Psoas muscle (tissue), 8 donors: ENCODE measurements around the gene TXNDC5. TPM values are rescaled to one million over a fixed set of nuclear protein-coding genes. Genes with fewer than 3 reads are reported as not detected.
A peak's percentile ranks its signal among the peaks of the same experiment; 100 is the strongest.

Source experiments
- ATAC-seq, 4 donors: fragments of 200-7000 bp; cut with Tn5 transposase; one replicate each; pipeline ENCODE4 v1.9.1; 2020; ENCODE audit warnings: moderate library complexity in 3 of 4, mild to moderate bottlenecking in 2 of 4
- DNase-seq, 2 donors: peaks; one replicate each; pipeline ENCODE4 v3.0.0-alpha.2; 2020
- H3K27ac ChIP-seq: fragments of 200-600 bp; one replicate; pipeline ENCODE4 v1.8.0; 2022
- H3K27me3 ChIP-seq, 3 donors: fragments of 200-600 bp in 1 of 3; one replicate each; pipeline versions ENCODE4 v1.6.1 to v1.8.0; 2013 to 2022; ENCODE audit warnings: low read length in 2 of 3, mild to moderate bottlenecking in 2 of 3, moderate library complexity in 1 of 3; ENCODE audit not compliant: insufficient read depth in 3 of 3
- H3K36me3 ChIP-seq, 2 donors: fragments of 200-600 bp in 1 of 2; one replicate each; pipeline versions ENCODE4 v1.6.1 to v1.8.0; 2013 to 2022; ENCODE audit warnings: low read depth in 1 of 2, mild to moderate bottlenecking in 1 of 2, moderate library complexity in 1 of 2; ENCODE audit not compliant: insufficient read depth in 1 of 2
- H3K4me1 ChIP-seq: fragments of 200-600 bp; one replicate; pipeline ENCODE4 v1.8.0; 2022
- H3K4me3 ChIP-seq: fragments of 200-600 bp; one replicate; pipeline ENCODE4 v1.8.0; 2022; ENCODE audit warnings: mild to moderate bottlenecking
- H3K9me3 ChIP-seq: fragments of 200-600 bp; one replicate; pipeline ENCODE4 v1.8.0; 2022
- CTCF ChIP-seq: fragments of 200-600 bp; IDR thresholded peaks from one replicate; pipeline ENCODE4 v1.8.0; 2022; ENCODE audit warnings: antibody characterized with exemption
- WGBS, 3 donors: extraction: QIAGEN DNeasy Blood & Tissue Kit; methylation state at CpG; one replicate each; pipeline versions ENCODE4 v1.1.6 to v1.1.7; 2013; 5-methylcytosine and 5-hydroxymethylcytosine counted together
- intact Hi-C, 2 donors: fragments of 100-400 bp; cut with DNase I; formaldehyde crosslinking; loops; one replicate each; pipeline versions ENCODE4 v1.11.0 to v1.14.2; 2022
- polyA plus RNA-seq, 3 donors: library from polyadenylated mRNA; stranded (reverse); fragments of 200-250 nt; gene quantifications; one replicate each; pipeline ENCODE4 v1.2.3, GENCODE V29; 2013
- total RNA-seq, 4 donors: library from RNA; stranded (reverse); fragmentation: NEBNext Ultra II Directional in 2 of 4; extraction: Animal tissue kit (Norgen Biotek cat#: 25700) in 2 of 4; gene quantifications; one replicate each; pipeline versions ENCODE4 v1.2.1 to v1.2.4, GENCODE V29; 2021 to 2023
- donor health status: healthy with polysubstance abuse.
- donor health status: DM: no; HTN: no; CAD: no; lungs with moderate emphysema.
- donor health status: Bipolar disorder and iron deficiency.
- donor health status: healthy.
- donor health status: DM: yes; HTN: yes; CAD: no.
- donor health status: DM: no; HTN: no; CAD: no.
- donor health status: DM: no; HTN: no; CAD: no.
- donor health status: DM: yes; HTN: yes; CAD: no.

Gene TXNDC5
- total and polyA plus RNA-seq, 7 donors = 15.5 to 50.2 (median 24.6) TPM

DNA sequence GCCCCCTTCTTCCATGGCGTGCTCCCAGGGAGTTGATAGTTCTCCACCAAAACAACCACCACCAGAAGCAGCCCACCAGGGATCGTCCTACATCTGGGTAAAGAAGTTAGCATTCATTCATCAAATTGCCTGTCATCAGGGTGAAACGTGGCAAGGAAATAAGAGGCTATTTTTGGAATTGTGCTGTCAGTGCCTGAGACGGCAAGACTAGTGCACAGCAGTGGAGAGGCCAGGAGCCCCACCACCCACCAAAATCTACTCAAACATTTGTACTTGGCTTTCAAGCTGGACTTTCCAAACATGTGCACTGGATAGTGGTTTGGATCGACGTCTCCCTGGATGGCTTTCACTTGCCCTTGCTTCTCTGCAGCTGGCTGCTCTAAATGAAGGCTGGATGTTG is 44.8 kb downstream of the TXNDC5 start:
- no peak for TF ChIP-seq CTCF
- no peak overlapping the region for H3K4me3 ChIP-seq
- H3K36me3 ChIP-seq = no peaks in the 10 kb centered on the region
- H3K4me1 ChIP-seq = peaks cover 4% of the 10 kb centered on the region
- H3K27ac ChIP-seq = no peak overlapping the region
- intact Hi-C loops = no loop called here
- peak in 2 of 4 donors; percentile 28 to 30 for ATAC-seq
- DNase-seq = no peak
- 26 to 32% (median 27%) methylated on average over 6 of the region's 6 CpGs for WGBS, 3 donors
- no peaks in the 10 kb centered on the region for H3K27me3 ChIP-seq
- H3K9me3 ChIP-seq = no peaks in the 10 kb centered on the region

GRCh38 chr6:7859591-7859990 is 51.0 kb downstream of the TXNDC5 start:
- no peaks in the 10 kb centered on the region for H3K9me3 ChIP-seq
- WGBS, 3 donors = 57 to 71% (median 66%) methylated on average over 6 of the region's 6 CpGs
- no peak for DNase-seq
- H3K27ac ChIP-seq = no peak overlapping the region
- no peaks in the 10 kb centered on the region for H3K27me3 ChIP-seq
- no peaks in the 10 kb centered on the region for H3K4me1 ChIP-seq
- no peak overlapping the region for H3K4me3 ChIP-seq
- intact Hi-C loops = no loop called here
- no peaks in the 10 kb centered on the region for H3K36me3 ChIP-seq
- no peak for TF ChIP-seq CTCF
- ATAC-seq = no peak

- Histone ChIP-seq H3K27ac (no peak overlapping the region), H3K36me3 (no peaks in the 10 kb centered on the region), H3K4me3 (no peak overlapping the region), H3K9me3 (peaks cover 13% of the 10 kb centered on the region), H3K27me3 (no peaks in the 10 kb centered on the region), H3K4me1 (no peaks in the 10 kb centered on the region)
- no peak for ATAC-seq
- no peak for DNase-seq
- TF ChIP-seq CTCF = no peak
- intact Hi-C loops = no loop called here
Observed at GRCh38 chr6:7851780-7852179, 58.8 kb downstream of the TXNDC5 start.

DNA sequence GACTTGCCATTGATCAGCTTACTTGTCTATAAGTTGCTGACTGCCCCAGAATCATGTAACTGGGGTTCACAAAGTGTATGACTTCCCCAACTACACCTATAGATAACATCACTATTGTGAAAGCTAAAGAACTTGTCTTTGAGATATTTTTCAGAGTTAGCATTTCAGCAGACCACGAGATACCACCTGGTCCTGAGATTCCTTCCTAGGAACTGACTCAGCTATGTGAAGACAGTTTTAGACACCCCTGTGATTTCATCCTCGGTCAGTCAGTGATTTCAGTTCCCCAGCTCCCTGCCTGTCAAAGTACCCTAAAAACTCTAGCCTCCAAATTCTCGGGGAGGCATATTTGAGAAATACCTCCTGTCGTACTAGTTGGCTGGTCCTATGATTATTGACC is 62.4 kb downstream of the TXNDC5 start:
- no peak for DNase-seq
- intact Hi-C loops = no loop called here
- Histone ChIP-seq H3K4me1 (no peaks in the 10 kb centered on the region), H3K27me3 (no peaks in the 10 kb centered on the region), H3K27ac (no peak overlapping the region), H3K36me3 (no peaks in the 10 kb centered on the region), H3K9me3 (peaks cover 13% of the 10 kb centered on the region), H3K4me3 (no peak overlapping the region)
- TF ChIP-seq CTCF = no peak
- WGBS, 3 donors = 92 to 96% (median 94%) methylated on average over 4 of the region's 4 CpGs
- ATAC-seq = no peak

- no peak overlapping the region for H3K27ac ChIP-seq
- TF ChIP-seq CTCF = no peak
Observed at GRCh38 chr6:7846966-7847818, 63.4 kb downstream of the TXNDC5 start.

More at GRCh38 chr6:7846966-7847818, 63.4 kb downstream of the TXNDC5 start:
- no peak overlapping the region for H3K4me3 ChIP-seq
- no peaks in the 10 kb centered on the region for H3K27me3 ChIP-seq
- H3K9me3 ChIP-seq = peaks cover 5% of the 10 kb centered on the region
- intact Hi-C loops = no loop called here
- no peaks in the 10 kb centered on the region for H3K36me3 ChIP-seq
- DNase-seq (no peak), ATAC-seq (peak in 1 of 4 donors; percentile 53)
- WGBS, 3 donors = 35 to 44% (median 38%) methylated on average over 7 of the region's 7 CpGs
- no peaks in the 10 kb centered on the region for H3K4me1 ChIP-seq
